ENCODE results near the gene PFKL.

- TF ChIP-seq CTCF (IDR thresholded peaks at IDR 0.05) (no peak), EZH2 (IDR thresholded peaks at IDR 0.05; ENCODE audit: borderline replicate concordance, insufficient read depth, low read depth, low read length, poor library complexity, severe bottlenecking) (no peak)
Measured at GRCh38 chr21:44363278-44363677, 63.4 kb downstream of the PFKL start.
